GM19452 (cell line): ENCODE results near the gene VEZF1.
"Not testable (repeated sequence)": the region's sequence is repeated elsewhere in the genome, so short reads cannot be mapped to it uniquely, and the experiment has no call there.

Experiments used
- ATAC-seq: cut with Tn5 transposase; IDR thresholded peaks from one replicate; pipeline ENCODE4 v1.9.1; 2021; ENCODE audit not compliant: unreplicated experiment

The VEZF1 gene

GRCh38 chr17:57975044-57975443 is 13.0 kb downstream of the VEZF1 start:
- no peak for ATAC-seq

DNA sequence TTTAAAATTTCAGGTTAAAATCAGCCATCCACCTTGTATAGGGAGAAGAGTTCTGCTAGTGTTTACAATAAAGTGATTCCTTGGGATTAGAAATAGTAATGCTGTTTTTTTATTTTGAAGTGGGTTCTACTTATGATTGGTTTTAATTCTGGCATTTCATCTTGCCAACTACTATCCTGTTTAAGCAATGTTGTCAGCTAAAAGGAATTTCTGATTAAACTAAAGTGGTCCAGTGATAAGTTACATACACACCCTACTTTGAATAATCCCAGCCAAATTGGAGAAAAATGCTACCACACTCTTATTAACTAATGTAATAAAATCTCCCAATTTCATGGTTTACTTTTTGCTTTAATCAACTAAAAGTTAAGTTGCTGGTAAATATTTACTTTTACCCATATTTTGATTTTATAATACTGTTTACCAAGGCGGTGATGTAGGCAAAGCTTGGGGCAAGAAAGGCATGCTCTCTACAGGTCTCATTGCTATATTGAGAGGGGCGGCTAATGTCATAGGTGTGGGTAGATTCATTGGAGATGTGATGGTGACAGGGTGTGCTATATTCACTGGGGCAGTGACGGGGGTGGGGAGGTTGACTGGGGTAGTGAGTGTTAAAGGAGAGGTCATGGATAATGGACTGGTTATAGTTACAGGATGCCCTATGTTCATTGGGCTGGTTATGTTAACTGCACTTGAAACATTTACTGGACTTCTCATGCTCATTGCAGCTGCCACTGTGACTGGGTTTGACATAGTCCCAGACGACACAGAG is 13.8 kb downstream of the VEZF1 start:
- ATAC-seq = not testable (repeated sequence)

GRCh38 chr17:57972151-57972550 is 15.9 kb downstream of the VEZF1 start:
- ATAC-seq = no peak

DNA sequence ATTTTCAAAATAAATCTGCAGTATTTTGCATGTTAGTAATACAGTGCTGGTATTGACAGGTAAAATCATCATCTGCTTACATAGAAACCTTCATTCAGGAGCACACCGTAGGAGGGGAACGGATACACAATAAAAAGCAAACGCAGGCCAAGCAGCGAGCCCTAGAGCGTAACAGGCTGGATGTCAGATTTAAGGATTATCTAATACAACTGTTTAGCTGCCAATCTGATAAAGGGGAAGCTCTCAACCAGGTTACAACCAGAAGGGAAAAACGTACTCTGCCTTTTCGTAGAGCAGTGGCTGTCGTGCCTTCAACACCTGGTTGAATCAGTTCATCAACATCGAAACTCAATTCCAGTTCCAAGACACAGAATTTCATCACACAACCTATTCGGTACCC is 16.5 kb downstream of the VEZF1 start:
- no peak for ATAC-seq

DNA sequence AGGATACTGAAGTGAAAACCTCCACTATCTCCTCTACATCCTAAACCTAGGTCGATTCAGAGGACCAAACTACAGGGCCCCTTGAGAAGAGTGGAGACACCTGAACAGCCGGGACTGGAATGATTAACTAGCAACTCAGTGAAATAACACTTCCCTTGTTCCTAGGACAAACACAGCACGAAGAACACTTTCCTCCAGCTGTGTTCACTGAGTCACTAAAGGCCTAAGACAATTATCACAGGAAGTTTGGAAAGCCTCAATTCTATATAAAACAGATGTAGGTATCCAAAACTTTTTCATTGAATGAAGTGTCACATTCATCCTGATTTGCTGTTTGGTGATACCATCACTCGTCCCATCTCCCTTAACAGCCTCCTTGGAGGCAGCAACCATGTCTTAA is 17.3 kb downstream of the VEZF1 start:
- ATAC-seq = no peak

- no peak for ATAC-seq
Measured at GRCh38 chr17:57968456-57968855, 19.6 kb downstream of the VEZF1 start.

GRCh38 chr17:57966875-57967274 is 21.2 kb downstream of the VEZF1 start:
- ATAC-seq = no peak

GRCh38 chr17:57966246-57966645 is 21.8 kb downstream of the VEZF1 start:
- ATAC-seq = no peak

DNA sequence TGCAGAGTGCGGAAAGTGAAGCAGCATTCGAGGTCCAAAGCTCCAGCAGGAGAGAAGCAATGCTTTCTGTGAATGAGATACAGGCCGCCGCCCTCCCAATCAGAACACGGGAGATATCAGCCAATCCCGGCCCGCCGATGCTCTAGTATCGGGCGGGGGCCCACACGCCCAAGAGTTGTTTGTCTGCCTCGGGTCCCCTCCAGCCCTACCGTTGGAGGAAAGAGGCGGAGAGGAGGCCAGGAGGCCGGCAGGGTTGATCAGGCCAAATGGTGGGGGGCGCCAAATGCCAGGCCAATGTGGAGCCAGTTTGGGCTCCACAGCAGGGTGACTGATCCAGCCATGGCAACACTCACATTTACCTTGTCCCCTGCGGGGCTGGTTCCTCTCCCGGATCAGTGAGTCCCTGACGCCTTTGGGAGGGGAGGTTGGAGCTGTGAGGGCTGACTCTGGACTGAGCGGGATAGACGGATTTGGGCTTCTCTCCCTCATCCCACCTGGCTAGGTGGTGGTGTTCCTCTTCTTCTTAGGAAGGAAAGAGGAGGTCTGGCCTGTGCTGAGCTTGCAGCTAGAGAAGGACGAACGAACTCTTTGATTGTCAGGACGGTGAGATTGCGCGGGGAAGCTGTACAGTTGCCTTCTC is 22.4 kb downstream of the VEZF1 start:
- no peak for ATAC-seq

GRCh38 chr17:57963149-57963511 is 24.9 kb downstream of the VEZF1 start:
- no peak for ATAC-seq

DNA sequence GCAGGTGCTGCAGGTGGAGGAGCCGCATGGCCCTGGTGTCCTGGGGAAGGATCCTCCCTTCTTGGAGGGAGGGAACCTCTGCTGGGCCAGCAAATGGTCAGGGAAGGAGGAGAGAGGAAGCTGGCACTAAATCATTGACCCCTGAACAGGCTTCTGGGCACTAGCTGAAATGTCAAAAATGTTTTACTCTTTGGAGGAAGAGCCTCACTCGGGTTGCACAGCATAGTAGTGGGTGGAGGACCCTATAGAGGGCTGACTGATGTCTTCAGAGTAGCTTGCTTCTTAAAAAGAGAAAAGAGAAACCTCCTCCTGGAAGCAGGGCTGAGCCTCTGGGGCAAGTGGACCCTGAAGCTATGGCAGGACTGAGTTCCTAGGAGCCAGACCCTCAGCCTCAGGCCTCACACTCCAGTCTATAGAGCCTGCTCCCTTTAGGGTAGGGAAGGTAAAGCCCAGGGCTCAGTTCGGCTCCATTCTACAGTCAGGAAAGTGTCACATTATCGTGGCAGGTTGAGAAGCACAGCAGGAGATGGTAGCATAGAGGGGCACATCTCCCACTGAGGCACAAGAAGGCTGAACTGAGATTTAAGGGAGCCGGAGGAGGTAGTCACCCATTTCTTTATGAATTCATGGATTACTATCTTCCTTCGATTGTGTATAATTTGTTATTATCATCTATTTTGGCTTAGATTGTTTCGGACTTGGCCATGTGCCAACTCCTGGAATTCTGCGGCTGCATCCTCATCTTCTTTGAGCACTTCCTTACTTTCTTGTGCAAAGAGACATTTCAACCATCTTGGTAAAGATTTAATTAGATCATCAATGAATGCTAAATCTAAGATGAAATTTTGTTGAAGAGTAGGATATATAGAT is 25.5 kb downstream of the VEZF1 start:
- no peak for ATAC-seq

- ATAC-seq = no peak
Measured at GRCh38 chr17:57959929-57960328, 28.1 kb downstream of the VEZF1 start.

DNA sequence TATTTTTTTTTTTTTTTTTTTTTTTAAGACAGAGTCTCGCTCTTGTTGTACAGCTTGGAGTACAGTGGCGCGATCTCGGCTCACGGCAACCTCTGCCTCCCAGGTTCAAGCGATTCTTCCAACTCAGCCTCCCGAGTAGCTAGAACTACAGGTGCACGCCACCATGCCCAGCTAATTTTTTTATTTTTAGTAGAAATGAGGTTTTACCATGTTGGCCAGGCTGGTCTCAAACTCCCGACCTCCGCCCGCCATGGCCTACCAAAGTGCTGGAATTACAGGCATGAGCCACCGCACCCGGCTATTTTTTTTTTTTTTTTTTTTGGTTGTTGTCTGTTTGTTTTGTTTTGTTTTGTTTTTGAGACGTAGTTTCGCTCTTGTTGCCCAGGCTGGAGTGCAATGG is 29.7 kb downstream of the VEZF1 start:
- ATAC-seq = not testable (repeated sequence)

GRCh38 chr17:57957886-57958285 is 30.2 kb downstream of the VEZF1 start:
- no peak for ATAC-seq

GRCh38 chr17:57957120-57957850 is 30.8 kb downstream of the VEZF1 start:
- no peak for ATAC-seq

- peak; percentile 68 for ATAC-seq
Measured at GRCh38 chr17:57956291-57957119, 31.5 kb downstream of the VEZF1 start.

DNA sequence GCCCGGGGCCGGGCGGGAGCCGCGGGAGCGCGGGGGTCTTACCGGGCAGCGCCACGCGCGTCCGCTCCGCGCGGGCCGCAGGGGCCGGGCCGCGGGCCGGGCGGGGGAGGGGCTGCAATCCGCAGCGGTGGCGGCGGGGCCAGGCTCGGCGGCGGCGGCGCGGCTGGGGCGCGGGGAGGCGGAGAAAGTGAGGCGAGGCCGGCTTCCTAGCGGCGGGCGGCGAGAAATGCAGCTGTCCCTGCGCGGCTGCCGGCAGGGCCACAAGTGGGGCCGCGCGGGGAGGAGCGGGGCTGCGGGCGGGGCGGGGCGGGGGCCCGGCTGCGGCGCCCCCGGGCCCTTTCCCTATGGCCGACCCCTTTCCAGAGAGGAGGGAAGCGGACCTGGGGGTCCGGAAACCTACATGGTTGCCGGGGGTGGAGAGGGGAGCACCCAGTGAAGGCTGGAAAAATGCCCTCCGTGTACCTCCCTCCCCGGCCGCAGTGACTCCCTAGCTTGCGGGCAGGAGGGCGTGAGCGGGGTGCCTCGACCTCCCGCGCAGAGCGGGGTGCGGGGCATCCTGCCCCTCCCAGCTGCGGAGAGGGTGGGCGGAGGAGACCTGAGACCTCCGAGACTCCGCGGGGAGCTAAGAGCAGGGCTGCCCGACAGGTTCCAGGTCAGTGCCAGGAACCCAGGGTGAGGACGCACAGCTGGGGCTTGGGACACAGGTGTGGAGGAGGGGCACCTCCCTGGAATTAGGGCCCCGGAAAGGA is 32.7 kb downstream of the VEZF1 start, which contains the start of gene CUEDC1:
Gene CUEDC1, minus strand, starts transcription at position 230 of the 749 bp plus-strand sequence. CDS start 69,848 bp downstream, outside the sequence.
- ATAC-seq = no peak

- no peak for ATAC-seq
Measured at GRCh38 chr17:57954397-57955182, 33.5 kb downstream of the VEZF1 start.
